ENCODE measurements around the gene SDHB.
A peak's percentile ranks its signal among the peaks of the same experiment; 100 is the strongest.

SDHB gene

GRCh38 chr1:17011439-17012307 lies 42.2 kb downstream of the SDHB start, which contains the start of gene ATP13A2 (continued):
- TF ChIP-seq ZNF132 (tag by site-specific recombination; IDR thresholded peaks at IDR 0.05; ENCODE audit: borderline replicate concordance) (no peak), ZNF600 (tag by site-specific recombination; IDR thresholded peaks at IDR 0.05) (peak; percentile 84), ZBTB11 (tag by site-specific recombination; conservative IDR thresholded peaks at IDR 0.05; ENCODE audit: low read depth) (no peak), REPIN1 (tag by site-specific recombination; IDR thresholded peaks at IDR 0.05; ENCODE audit: low read depth) (no peak), MEIS1 (CRISPR knock-in tag; IDR thresholded peaks at IDR 0.05; ENCODE audit: borderline replicate concordance) (peak; percentile 35; the same call in 1 of the 2 replicates), ZBTB49 (tag by site-specific recombination; IDR thresholded peaks at IDR 0.05; ENCODE audit: low read depth) (no peak), ZIC2 (tag by site-specific recombination; IDR thresholded peaks at IDR 0.05) (peak; percentile 17; the same call in 1 of the 2 replicates), ZNF398 (tag by site-specific recombination; IDR thresholded peaks at IDR 0.05) (peak; percentile 46; the same call in 1 of the 2 replicates), ZNF155 (tag by site-specific recombination; IDR thresholded peaks at IDR 0.05) (no peak), ZBTB21 (tag by site-specific recombination; IDR thresholded peaks at IDR 0.05) (no peak), ZNF830 (tag by site-specific recombination; IDR thresholded peaks at IDR 0.05; ENCODE audit: low read depth) (no peak), ZNF114 (tag by site-specific recombination; IDR thresholded peaks at IDR 0.05) (no peak), ZNF433 (tag by site-specific recombination; IDR thresholded peaks at IDR 0.05; ENCODE audit: low read depth) (no peak), GLIS1 (tag by site-specific recombination; IDR thresholded peaks at IDR 0.05) (peak; percentile 24; the same call in 1 of the 2 replicates), ZNF354C (tag by site-specific recombination; IDR thresholded peaks at IDR 0.05; ENCODE audit: borderline replicate concordance, low read depth) (no peak), CTCF (tag by site-specific recombination; IDR thresholded peaks at IDR 0.05) (no peak), ZNF610 (tag by site-specific recombination; IDR thresholded peaks at IDR 0.05; ENCODE audit: borderline replicate concordance) (no peak), ZNF518A (tag by site-specific recombination; conservative IDR thresholded peaks at IDR 0.05; ENCODE audit: low read depth) (no peak), GLI2 (tag by site-specific recombination; IDR thresholded peaks at IDR 0.05; ENCODE audit: borderline replicate concordance, low read depth) (no peak), ZNF121 (tag by site-specific recombination; IDR thresholded peaks at IDR 0.05) (no peak), ZNF184 (tag by site-specific recombination; IDR thresholded peaks at IDR 0.05) (no peak), ZNF785 (tag by site-specific recombination; IDR thresholded peaks at IDR 0.05) (no peak), ZNF248 (tag by site-specific recombination; IDR thresholded peaks at IDR 0.05) (no peak)

Data from HEK293 (cell line).